GM19043 (cell line): Measurements from ENCODE around the gene GOLPH3.
"Not testable (repeated sequence)": the region's sequence is repeated elsewhere in the genome, so short reads cannot be mapped to it uniquely, and the experiment has no call there.

Source experiments
- ATAC-seq: cut with Tn5 transposase; IDR thresholded peaks from one replicate; pipeline ENCODE4 v1.9.1; 2021; ENCODE audit warnings: low read depth; ENCODE audit not compliant: unreplicated experiment

The GOLPH3 gene

GRCh38 chr5:32100691-32101302, 73.3 kb downstream of the GOLPH3 start:
- no peak for ATAC-seq

GRCh38 chr5:32100230-32100629, 73.9 kb downstream of the GOLPH3 start:
- ATAC-seq: no peak

GRCh38 chr5:32099486-32100035, 74.6 kb downstream of the GOLPH3 start:
- no peak for ATAC-seq

GRCh38 chr5:32098890-32099310, 75.2 kb downstream of the GOLPH3 start:
- ATAC-seq: no peak

- no peak for ATAC-seq
Observed at GRCh38 chr5:32098291-32098690, 75.8 kb downstream of the GOLPH3 start.

- ATAC-seq: no peak
Observed at GRCh38 chr5:32096891-32097595, 77.1 kb downstream of the GOLPH3 start.

GRCh38 chr5:32095261-32095671, 78.9 kb downstream of the GOLPH3 start:
- ATAC-seq: no peak

- ATAC-seq: no peak
Observed at GRCh38 chr5:32094691-32095090, 79.4 kb downstream of the GOLPH3 start.

GRCh38 chr5:32092938-32093812, 80.9 kb downstream of the GOLPH3 start:
- peak; percentile 83 for ATAC-seq

GRCh38 chr5:32090755-32091128, 83.4 kb downstream of the GOLPH3 start:
- no peak for ATAC-seq

GRCh38 chr5:32090026-32090754, 83.9 kb downstream of the GOLPH3 start:
- ATAC-seq: no peak

GRCh38 chr5:32089146-32090000, 84.7 kb downstream of the GOLPH3 start:
- ATAC-seq: no peak

GRCh38 chr5:32088214-32088613, 85.9 kb downstream of the GOLPH3 start:
- ATAC-seq: no peak

- no peak for ATAC-seq
Observed at GRCh38 chr5:32087086-32088082, 86.7 kb downstream of the GOLPH3 start.

- no peak for ATAC-seq
Observed at GRCh38 chr5:32083981-32084430, 90.1 kb downstream of the GOLPH3 start.

- ATAC-seq: no peak
Observed at GRCh38 chr5:32082701-32083100, 91.4 kb downstream of the GOLPH3 start.

- not testable (repeated sequence) for ATAC-seq
Observed at GRCh38 chr5:32080565-32080964, 93.6 kb downstream of the GOLPH3 start.

GRCh38 chr5:32078855-32079254, 95.3 kb downstream of the GOLPH3 start:
- ATAC-seq: not testable (repeated sequence)
